ENCODE data around the gene LIPC. TPM values are rescaled to one million over a fixed set of nuclear protein-coding genes. Genes with fewer than 3 reads are reported as not detected.

LIPC gene
- polyA plus RNA-seq, 1 donor, result 0.49 TPM

GRCh38 chr15:58517682-58518525, 86.1 kb downstream of the LIPC start:
- DNase-seq (ENCODE audit: low read depth), result no peak

GRCh38 chr15:58518626-58519025, 86.8 kb downstream of the LIPC start:
- DNase-seq (ENCODE audit: low read depth), result no peak

- DNase-seq (ENCODE audit: low read depth), result no peak
These were observed 87.7 kb downstream of the LIPC start for GRCh38 chr15:58519516-58519915.

GRCh38 chr15:58520464-58520863, 88.7 kb downstream of the LIPC start:
- no peak for DNase-seq (ENCODE audit: low read depth)

GRCh38 chr15:58520936-58521292, 89.1 kb downstream of the LIPC start:
- DNase-seq (ENCODE audit: low read depth), result no peak

- DNase-seq (ENCODE audit: low read depth), result no peak
These were observed 89.7 kb downstream of the LIPC start for GRCh38 chr15:58521293-58521991.

GRCh38 chr15:58522391-58522790, 90.6 kb downstream of the LIPC start:
- no peak for DNase-seq (ENCODE audit: low read depth)

GRCh38 chr15:58522865-58523264, 91.1 kb downstream of the LIPC start:
- no peak for DNase-seq (ENCODE audit: low read depth)

- DNase-seq (ENCODE audit: low read depth), result no peak
These were observed 91.8 kb downstream of the LIPC start for GRCh38 chr15:58523634-58524033.

GRCh38 chr15:58524247-58524646, 92.5 kb downstream of the LIPC start:
- no peak for DNase-seq (ENCODE audit: low read depth)

GRCh38 chr15:58525991-58526421, 94.2 kb downstream of the LIPC start:
- DNase-seq (ENCODE audit: low read depth), result no peak

- no peak for DNase-seq (ENCODE audit: low read depth)
These were observed 94.9 kb downstream of the LIPC start for GRCh38 chr15:58526647-58527192.

- no peak for DNase-seq (ENCODE audit: low read depth)
These were observed 95.9 kb downstream of the LIPC start for GRCh38 chr15:58527573-58528187.

GRCh38 chr15:58528188-58528870, 96.5 kb downstream of the LIPC start:
- no peak for DNase-seq (ENCODE audit: low read depth)

GRCh38 chr15:58529041-58529440, 97.2 kb downstream of the LIPC start:
- DNase-seq (ENCODE audit: low read depth), result no peak

- DNase-seq (ENCODE audit: low read depth), result no peak
These were observed 98.3 kb downstream of the LIPC start for GRCh38 chr15:58530056-58530590.

GRCh38 chr15:58532126-58532525, 100.3 kb downstream of the LIPC start:
- no peak for DNase-seq (ENCODE audit: low read depth)

GRCh38 chr15:58534556-58534955, 102.8 kb downstream of the LIPC start:
- no peak for DNase-seq (ENCODE audit: low read depth)

- no peak for DNase-seq (ENCODE audit: low read depth)
These were observed 103.5 kb downstream of the LIPC start for GRCh38 chr15:58535337-58535736.

- no peak for DNase-seq (ENCODE audit: low read depth)
These were observed 104.1 kb downstream of the LIPC start for GRCh38 chr15:58535894-58536293.

GRCh38 chr15:58536414-58536813, 104.6 kb downstream of the LIPC start:
- DNase-seq (ENCODE audit: low read depth), result no peak

GRCh38 chr15:58537033-58537432, 105.2 kb downstream of the LIPC start:
- DNase-seq (ENCODE audit: low read depth), result no peak

Measured in forelimb muscle (tissue), 1 donor.